ENCODE data around the gene DCN.

Gene DCN

DNA sequence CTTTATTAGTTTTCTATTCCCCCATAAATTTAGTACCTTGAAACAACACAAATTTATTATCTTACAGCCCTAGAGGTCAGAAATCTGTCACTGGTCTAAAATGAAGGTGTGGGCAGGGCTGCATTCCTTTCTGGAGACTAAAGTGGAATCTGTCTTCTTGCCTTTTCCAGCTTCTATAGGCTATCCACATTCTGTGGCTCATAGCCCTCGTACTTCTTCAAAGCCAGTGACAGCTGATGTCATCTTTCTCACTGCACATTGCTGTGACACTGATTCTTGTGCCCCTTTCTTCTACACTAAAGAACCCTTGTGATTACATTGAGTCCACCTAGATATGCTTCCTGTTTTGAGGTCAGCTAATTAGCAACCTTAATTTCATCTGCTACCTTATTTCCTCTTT, 23.2 kb upstream of the DCN start:
- peaks cover 2% of the 10 kb centered on the region; the same call in 1 of the 2 replicates for H3K27me3 ChIP-seq (ENCODE audit: low read depth)
- no peaks in the 10 kb centered on the region for H3K36me3 ChIP-seq (replicated peaks)
- H3K4me3 ChIP-seq, result no peak overlapping the region
- no peak for DNase-seq (ENCODE audit: low spot score in 2 of 2)
- H3K4me1 ChIP-seq, result no peaks in the 10 kb centered on the region
- no peaks in the 10 kb centered on the region for H3K9me3 ChIP-seq
- in situ Hi-C loops (cut with MboI; ENCODE audit: low sequenced_read_pairs), result no loop called here

DNA sequence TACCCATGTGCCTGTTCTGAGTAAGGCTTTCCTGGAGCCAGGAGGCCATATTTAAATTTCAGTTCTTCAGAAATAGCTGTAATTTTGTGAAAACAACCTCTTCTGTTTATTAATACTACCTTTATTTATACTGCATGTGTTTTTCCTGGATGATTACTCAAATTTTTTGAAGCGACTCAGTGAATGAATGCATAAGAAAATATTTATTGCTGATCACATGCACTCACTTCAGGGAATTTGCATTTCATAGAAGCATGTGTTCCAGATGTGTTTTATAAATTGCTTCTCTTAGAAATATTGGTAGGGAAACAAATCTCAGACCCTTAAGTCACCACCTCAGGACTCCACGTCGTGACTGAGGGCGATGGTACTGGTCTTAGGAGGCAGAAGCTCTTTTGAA, 21.8 kb upstream of the DCN start:
- in situ Hi-C loops (cut with MboI; ENCODE audit: low sequenced_read_pairs), result no loop called here
- H3K4me1 ChIP-seq, result no peaks in the 10 kb centered on the region
- no peak overlapping the region for H3K4me3 ChIP-seq
- no peaks in the 10 kb centered on the region for H3K9me3 ChIP-seq
- H3K27me3 ChIP-seq (ENCODE audit: low read depth), result peaks cover 2% of the 10 kb centered on the region; the same call in 1 of the 2 replicates
- no peaks in the 10 kb centered on the region for H3K36me3 ChIP-seq (replicated peaks)
- DNase-seq (ENCODE audit: low spot score in 2 of 2), result no peak

DNA sequence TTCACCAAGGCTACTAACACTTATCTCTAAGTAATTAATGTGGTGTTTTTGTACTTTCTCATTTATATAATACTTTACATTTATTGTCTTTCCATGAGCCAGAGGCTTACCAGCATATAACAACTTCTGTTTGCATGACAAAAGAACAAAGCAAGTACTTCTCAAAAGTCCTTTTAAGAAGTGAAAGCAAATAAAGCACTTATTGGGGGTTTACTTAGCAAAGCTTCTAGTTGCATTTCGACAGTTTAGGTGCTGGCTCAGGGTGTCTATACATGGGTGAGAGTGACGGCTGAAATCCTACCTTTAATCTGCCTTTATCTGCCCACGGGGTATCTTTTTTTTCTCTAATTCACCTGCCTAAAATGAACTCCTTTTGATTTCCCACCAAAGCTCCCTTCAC, 21.0 kb upstream of the DCN start:
- no peaks in the 10 kb centered on the region for H3K4me1 ChIP-seq
- no peaks in the 10 kb centered on the region for H3K9me3 ChIP-seq
- peaks cover 2% of the 10 kb centered on the region; the same call in 1 of the 2 replicates for H3K27me3 ChIP-seq (ENCODE audit: low read depth)
- DNase-seq (ENCODE audit: low spot score in 2 of 2), result peak; percentile 15 to 65
- in situ Hi-C loops (cut with MboI; ENCODE audit: low sequenced_read_pairs), result no loop called here
- no peaks in the 10 kb centered on the region for H3K36me3 ChIP-seq (replicated peaks)
- H3K4me3 ChIP-seq, result no peak overlapping the region

DNA sequence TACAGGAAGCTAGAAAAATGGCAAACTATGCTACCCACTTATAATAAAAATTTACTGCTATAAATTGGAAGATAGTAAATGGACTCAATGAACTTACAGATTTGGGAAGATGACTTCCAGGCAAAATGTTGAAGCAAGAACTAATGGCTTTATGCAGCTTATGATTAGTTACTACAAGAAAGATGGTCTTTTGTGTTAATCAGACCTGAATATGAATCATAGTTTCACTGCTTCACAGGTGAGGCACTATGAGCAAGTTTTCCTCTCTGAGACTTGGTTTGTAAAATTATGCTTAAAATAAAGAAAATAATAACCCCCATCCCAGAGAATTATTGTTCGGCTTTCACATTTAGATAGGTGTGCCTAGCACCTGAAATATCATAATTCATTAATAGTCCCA, 19.8 kb upstream of the DCN start:
- H3K36me3 ChIP-seq (replicated peaks), result no peaks in the 10 kb centered on the region
- in situ Hi-C loops (cut with MboI; ENCODE audit: low sequenced_read_pairs), result no loop called here
- peaks cover 2% of the 10 kb centered on the region; the same call in 1 of the 2 replicates for H3K27me3 ChIP-seq (ENCODE audit: low read depth)
- H3K9me3 ChIP-seq, result no peaks in the 10 kb centered on the region
- no peak for DNase-seq (ENCODE audit: low spot score in 2 of 2)
- H3K4me3 ChIP-seq, result no peak overlapping the region
- no peaks in the 10 kb centered on the region for H3K4me1 ChIP-seq

DNA sequence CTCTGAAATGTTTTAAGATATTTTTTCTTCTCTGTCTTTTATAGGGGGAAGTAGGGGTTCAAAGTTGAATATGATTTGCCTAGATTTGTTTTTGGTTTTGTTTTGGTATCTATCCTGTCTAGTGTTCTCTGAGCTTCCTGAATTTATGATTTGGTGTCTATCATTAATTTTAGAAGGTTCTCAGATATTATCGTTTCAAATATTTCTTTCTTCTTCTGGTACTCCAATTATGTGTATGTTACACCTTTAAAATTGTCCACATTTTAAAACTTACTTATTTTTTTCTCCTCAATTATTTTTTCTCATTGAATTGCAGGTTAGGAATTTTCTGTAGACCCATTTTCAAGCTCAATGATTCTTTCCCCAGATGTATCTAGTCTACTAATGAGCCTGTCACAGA, 13.8 kb upstream of the DCN start:
- in situ Hi-C loops (cut with MboI; ENCODE audit: low sequenced_read_pairs), result no loop called here
- Histone ChIP-seq H3K9me3 (no peaks in the 10 kb centered on the region), H3K4me3 (no peak overlapping the region), H3K36me3 (replicated peaks) (no peaks in the 10 kb centered on the region), H3K27me3 (ENCODE audit: low read depth) (peaks cover 2% of the 10 kb centered on the region; the same call in 1 of the 2 replicates), H3K4me1 (no peaks in the 10 kb centered on the region)
- no peak for DNase-seq (ENCODE audit: low spot score in 2 of 2)

DNA sequence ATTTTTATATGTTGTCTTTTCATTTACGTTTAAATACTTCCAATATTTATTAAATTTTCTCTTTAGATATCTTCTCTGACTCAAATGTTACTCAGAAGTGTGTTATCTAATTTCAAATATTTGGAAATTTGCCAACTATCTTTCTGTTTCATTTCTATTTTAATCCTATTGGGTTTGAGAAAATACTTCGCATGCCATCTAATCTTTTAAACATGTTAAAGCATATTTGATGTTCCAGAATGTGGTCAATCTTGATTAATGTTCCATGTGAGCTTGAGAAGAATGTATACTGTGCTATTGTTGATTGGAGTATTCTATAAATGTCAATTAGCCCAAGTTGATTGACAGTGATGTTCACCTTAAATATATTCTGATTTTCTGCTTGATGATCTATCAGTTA, 11.9 kb upstream of the DCN start:
- no peak for DNase-seq (ENCODE audit: low spot score in 2 of 2)
- Histone ChIP-seq H3K9me3 (no peaks in the 10 kb centered on the region), H3K4me3 (no peak overlapping the region), H3K4me1 (no peaks in the 10 kb centered on the region), H3K36me3 (replicated peaks) (no peaks in the 10 kb centered on the region), H3K27me3 (ENCODE audit: low read depth) (no peaks in the 10 kb centered on the region)
- in situ Hi-C loops (cut with MboI; ENCODE audit: low sequenced_read_pairs), result no loop called here

DNA sequence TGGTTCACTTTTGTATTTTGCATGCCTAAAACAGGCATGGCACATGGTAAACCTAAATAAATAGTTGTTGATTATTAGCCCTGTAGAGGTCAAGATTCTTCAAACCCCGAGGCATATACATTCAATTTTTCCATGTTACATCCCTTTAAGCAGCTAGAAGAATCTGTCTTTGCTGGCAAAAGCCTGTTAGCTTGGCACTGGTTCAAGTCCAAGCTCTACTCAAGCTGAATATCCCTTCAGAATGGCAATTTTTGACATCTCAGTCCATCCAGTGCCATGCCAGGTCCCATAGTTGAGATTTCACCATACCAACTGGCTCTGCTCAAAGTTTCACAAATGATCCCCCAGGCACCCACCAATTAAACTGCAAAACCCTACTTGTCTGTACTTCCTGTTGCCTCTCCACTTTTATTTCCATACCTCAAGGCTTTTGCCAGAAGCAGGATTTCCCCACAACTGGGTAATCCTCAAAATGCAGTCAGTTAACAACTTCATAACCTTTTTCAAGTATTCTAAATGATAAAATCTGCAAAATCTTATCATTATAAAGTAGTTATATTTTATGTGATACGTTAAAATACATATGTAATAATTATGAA, 9.0 kb upstream of the DCN start:
- Histone ChIP-seq H3K4me1 (no peaks in the 10 kb centered on the region), H3K36me3 (replicated peaks) (no peaks in the 10 kb centered on the region), H3K27me3 (ENCODE audit: low read depth) (no peaks in the 10 kb centered on the region), H3K4me3 (no peak overlapping the region), H3K9me3 (no peaks in the 10 kb centered on the region)
- DNase-seq (ENCODE audit: low spot score in 2 of 2), result no peak
- in situ Hi-C loops (cut with MboI; ENCODE audit: low sequenced_read_pairs), result no loop called here

DNA sequence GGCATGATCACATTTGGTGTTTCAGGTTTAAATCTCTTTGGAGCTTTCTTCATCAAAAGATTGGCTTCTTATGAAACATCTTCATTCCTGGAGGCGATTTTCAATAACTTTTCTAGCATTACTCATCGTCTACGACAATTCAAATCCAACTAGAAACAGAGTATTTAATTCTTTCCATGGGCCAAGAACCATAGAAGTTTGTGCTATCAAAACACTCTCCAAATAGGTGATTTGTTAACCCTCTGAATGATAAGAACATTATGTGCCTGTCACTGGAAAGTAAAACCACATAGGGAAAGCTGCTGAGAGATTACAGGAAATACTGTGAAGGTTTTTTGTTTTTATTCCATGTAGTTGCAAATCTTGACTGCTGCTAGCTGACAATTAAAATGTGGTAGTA, 6.9 kb upstream of the DCN start:
- Histone ChIP-seq H3K4me1 (no peaks in the 10 kb centered on the region; the same call in 1 of the 2 replicates), H3K27me3 (ENCODE audit: low read depth) (no peaks in the 10 kb centered on the region), H3K36me3 (replicated peaks) (no peaks in the 10 kb centered on the region), H3K9me3 (no peaks in the 10 kb centered on the region), H3K4me3 (no peak overlapping the region)
- in situ Hi-C loops (cut with MboI; ENCODE audit: low sequenced_read_pairs), result no loop called here
- no peak for DNase-seq (ENCODE audit: low spot score in 2 of 2)

DNA sequence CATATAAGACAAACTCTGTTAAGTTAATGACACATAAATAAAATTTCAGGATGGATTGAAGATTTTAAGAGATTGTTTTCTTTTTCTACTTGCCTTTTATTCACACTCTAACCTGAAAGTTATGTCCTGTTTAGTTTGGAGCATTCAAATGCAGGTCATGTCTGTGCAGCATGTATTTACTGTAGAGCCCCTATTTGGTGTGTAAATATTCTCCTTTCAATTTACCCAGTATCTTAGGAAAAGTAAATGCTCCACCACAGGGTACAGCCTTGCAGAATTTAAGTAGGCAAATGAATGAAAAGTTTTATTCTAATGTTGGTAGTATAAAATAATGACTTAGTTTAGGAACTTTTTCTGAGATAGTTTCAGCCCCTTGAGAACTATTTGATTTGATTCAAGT, 6.2 kb upstream of the DCN start:
- H3K9me3 ChIP-seq, result no peaks in the 10 kb centered on the region
- no peak for DNase-seq (ENCODE audit: low spot score in 2 of 2)
- H3K4me1 ChIP-seq, result no peaks in the 10 kb centered on the region; the same call in 1 of the 2 replicates
- H3K27me3 ChIP-seq (ENCODE audit: low read depth), result no peaks in the 10 kb centered on the region
- no peak overlapping the region for H3K4me3 ChIP-seq
- in situ Hi-C loops (cut with MboI; ENCODE audit: low sequenced_read_pairs), result no loop called here
- H3K36me3 ChIP-seq (replicated peaks), result no peaks in the 10 kb centered on the region

DNA sequence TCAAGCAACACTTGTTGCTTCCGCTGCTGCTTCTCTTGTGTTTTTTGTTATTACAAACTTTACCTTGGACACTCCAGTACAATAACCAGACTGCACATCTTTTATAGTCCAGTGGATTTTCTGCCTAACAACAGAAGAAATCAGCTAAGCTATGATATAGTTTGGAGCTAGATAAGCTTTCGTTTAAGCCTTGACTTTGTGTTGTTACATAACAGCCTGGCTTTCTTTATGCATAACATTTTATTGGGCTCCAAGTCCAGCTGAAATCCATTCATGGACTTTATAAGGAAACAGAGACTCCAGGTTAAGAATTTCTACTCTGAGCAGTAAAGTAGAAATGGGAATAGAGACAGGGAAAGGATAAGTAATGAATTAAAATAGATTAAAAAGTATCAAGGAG, 3.5 kb upstream of the DCN start:
- Histone ChIP-seq H3K27me3 (ENCODE audit: low read depth) (peaks cover 4% of the 10 kb centered on the region), H3K9me3 (no peaks in the 10 kb centered on the region), H3K36me3 (replicated peaks) (no peaks in the 10 kb centered on the region), H3K4me3 (no peak overlapping the region), H3K4me1 (no peaks in the 10 kb centered on the region; the same call in 1 of the 2 replicates)
- in situ Hi-C loops (cut with MboI; ENCODE audit: low sequenced_read_pairs), result no loop called here
- no peak for DNase-seq (ENCODE audit: low spot score in 2 of 2)

DNA sequence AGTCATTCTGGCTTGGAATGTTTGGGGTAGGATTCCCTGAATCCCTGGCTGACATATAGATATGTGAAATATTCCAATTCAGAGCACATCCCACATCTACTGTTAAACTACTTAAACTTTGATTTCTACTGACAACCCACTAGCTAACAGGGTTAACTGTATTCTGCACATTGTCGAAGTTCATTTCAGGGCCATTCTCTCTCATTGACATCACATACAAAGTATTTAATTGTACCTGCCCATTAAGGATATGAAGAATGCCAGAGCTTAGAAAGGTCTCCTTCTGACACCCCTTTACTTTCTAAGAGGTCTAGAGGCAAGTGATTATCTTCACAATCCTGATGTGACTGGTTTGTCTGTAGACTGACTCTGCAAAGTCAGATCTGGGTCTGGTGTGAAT, 2.8 kb upstream of the DCN start:
- DNase-seq (ENCODE audit: low spot score in 2 of 2), result no peak
- in situ Hi-C loops (cut with MboI; ENCODE audit: low sequenced_read_pairs), result no loop called here
- peaks cover 4% of the 10 kb centered on the region for H3K27me3 ChIP-seq (ENCODE audit: low read depth)
- H3K9me3 ChIP-seq, result no peaks in the 10 kb centered on the region
- no peak overlapping the region for H3K4me3 ChIP-seq
- H3K36me3 ChIP-seq (replicated peaks), result no peaks in the 10 kb centered on the region
- no peaks in the 10 kb centered on the region; the same call in 1 of the 2 replicates for H3K4me1 ChIP-seq

DNA sequence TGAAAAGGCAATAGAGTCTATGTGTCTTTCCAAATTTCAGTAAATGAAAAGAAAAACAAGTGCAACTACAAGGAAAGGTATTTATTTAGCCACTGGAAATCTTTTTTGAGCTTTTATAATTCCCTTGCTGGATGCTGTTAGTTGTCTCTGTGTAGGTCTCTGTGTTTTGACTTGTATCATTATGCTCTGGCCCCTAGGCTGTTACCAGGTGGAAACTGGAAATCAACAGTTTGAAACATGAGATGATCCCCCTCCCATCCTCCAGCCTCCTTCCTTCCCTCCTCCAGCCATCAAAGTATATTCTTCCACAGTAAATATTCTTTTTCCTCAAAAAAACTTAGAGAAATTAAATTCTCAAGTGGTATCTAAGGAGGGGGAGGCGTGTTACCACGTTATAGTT, 934 bp upstream of the DCN start:
- H3K4me3 ChIP-seq, result no peak overlapping the region
- H3K36me3 ChIP-seq (replicated peaks), result no peaks in the 10 kb centered on the region
- H3K27me3 ChIP-seq (ENCODE audit: low read depth), result peaks cover 6% of the 10 kb centered on the region
- no peaks in the 10 kb centered on the region; the same call in 1 of the 2 replicates for H3K4me1 ChIP-seq
- no peak for DNase-seq (ENCODE audit: low spot score in 2 of 2)
- no peaks in the 10 kb centered on the region for H3K9me3 ChIP-seq
- in situ Hi-C loops (cut with MboI; ENCODE audit: low sequenced_read_pairs), result no loop called here

DNA sequence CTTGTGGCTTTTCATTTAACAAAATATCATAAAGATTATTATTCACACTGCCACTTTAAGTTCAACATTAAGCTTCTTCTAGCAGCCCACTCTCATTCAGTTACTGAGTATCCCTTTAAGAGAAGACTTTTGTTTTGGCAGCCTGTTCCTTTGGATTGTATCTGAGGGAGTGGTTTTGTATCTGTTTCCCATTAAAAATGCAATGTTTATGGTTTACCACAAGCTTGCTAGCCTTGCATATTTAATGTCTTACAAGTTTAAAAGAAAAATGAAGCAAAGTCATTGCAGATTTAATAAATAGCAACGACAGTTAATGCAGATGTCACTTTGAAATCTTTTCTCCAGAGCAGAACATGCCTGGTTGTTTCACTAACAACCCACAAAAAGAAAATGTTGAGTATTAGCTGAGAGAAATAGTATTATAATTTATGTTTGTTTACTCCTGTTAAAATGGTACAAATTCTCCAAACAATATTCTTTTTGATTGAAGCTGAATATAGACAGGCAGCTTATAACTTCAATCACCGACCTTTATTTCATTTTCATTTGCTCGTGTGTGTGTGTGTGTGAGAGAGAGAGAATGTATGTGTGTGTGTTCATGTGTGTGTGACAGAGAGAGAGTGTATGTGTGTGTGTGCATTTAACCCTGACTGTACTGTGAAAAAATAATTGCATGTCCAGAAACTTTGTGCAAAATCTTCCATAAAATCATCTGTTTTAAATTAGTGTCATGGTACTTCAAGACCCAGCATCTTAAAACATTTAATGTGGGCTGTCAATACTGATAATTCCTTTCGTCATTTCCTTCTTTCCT, 1.8 kb downstream of the DCN start:
- DNase-seq (ENCODE audit: low spot score in 2 of 2), result no peak
- Histone ChIP-seq H3K9me3 (no peaks in the 10 kb centered on the region), H3K36me3 (replicated peaks) (no peaks in the 10 kb centered on the region), H3K4me1 (no peaks in the 10 kb centered on the region), H3K27me3 (ENCODE audit: low read depth) (peaks cover 6% of the 10 kb centered on the region), H3K4me3 (no peak overlapping the region)
- in situ Hi-C loops (cut with MboI; ENCODE audit: low sequenced_read_pairs), result no loop called here

DNA sequence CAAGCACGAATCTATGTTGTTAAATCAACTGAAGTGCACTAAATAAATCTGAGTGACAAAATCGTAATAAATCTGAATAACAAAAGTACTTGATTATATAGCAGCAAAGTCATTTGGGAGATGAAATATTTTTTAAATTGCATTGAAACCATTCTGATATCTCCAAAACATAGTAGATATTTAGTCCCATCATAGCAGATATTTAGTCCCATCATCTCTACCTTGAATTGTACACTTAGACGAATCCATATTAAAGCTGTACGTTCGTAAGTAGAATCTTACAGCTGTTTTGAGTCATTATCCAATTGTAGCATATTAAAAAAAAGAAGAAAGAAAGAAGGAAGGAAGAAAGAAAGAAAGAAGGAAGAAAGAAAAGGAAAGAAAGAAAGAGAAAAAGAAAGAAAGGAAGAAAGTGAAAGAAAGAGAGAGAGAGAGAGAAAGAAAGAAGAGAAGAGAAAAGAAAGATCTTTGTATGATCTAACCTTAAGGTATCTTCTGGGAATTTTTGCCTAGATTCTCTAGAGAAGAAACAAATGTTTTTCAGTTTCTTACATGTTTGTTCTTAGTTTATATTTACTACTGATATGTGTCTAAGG, 2.6 kb downstream of the DCN start:
- Histone ChIP-seq H3K36me3 (replicated peaks) (no peaks in the 10 kb centered on the region), H3K9me3 (no peaks in the 10 kb centered on the region), H3K4me3 (no peak overlapping the region), H3K4me1 (no peaks in the 10 kb centered on the region), H3K27me3 (ENCODE audit: low read depth) (peaks cover 6% of the 10 kb centered on the region)
- in situ Hi-C loops (cut with MboI; ENCODE audit: low sequenced_read_pairs), result no loop called here
- no peak for DNase-seq (ENCODE audit: low spot score in 2 of 2)

Measured in HAP-1 (cell line).